ENCODE results near the gene GABRG3. TPM values are rescaled to one million over a fixed set of nuclear protein-coding genes. Genes with fewer than 3 reads are reported as not detected.

Gene GABRG3
- total and polyA plus RNA-seq, 2 experiments from 2014 or later = 0.15 to 0.43 TPM

GRCh38 chr15:26943866-26944265 is 27.1 kb upstream of the GABRG3 start:
- Histone ChIP-seq H3K27ac (no peak overlapping the region), H3K27me3 (no peaks in the 10 kb centered on the region), H3K4me1 (ENCODE audit: insufficient read depth) (no peaks in the 10 kb centered on the region), H4K20me1 (ENCODE audit: insufficient read depth, poor library complexity, severe bottlenecking) (no peaks in the 10 kb centered on the region), H3K79me2 (no peaks in the 10 kb centered on the region), H3K9me3 (ENCODE audit: low read depth) (no peaks in the 10 kb centered on the region), H3K4me3 (no peak overlapping the region), H3K4me2 (no peak overlapping the region), H2AFZ (no peak overlapping the region), H3K36me3 (replicated peaks; ENCODE audit: insufficient read depth, low read depth) (no peaks in the 10 kb centered on the region), H3K9me2 (replicated peaks; ENCODE audit: insufficient read depth) (no peaks in the 10 kb centered on the region)
- TF ChIP-seq EZH2phosphoT487 (IDR thresholded peaks at IDR 0.05; ENCODE audit: low read depth, severe bottlenecking, unreplicated experiment) (no peak), EZH2 (IDR thresholded peaks at IDR 0.05; ENCODE audit: borderline replicate concordance) (no peak), CTCF (IDR thresholded peaks at IDR 0.05; ENCODE audit: poor library complexity) (no peak)
- DNase-seq (ENCODE audit: low spot score) = no peak
- WGBS (ENCODE audit: low lambda C conversion rate, missing lambda C conversion rate) = 63% methylated on average over 8 of the region's 8 CpGs

- no peak overlapping the region for H2AFZ ChIP-seq
- H3K9me2 ChIP-seq (replicated peaks; ENCODE audit: insufficient read depth) = no peaks in the 10 kb centered on the region
- H3K4me3 ChIP-seq = no peak overlapping the region
- H3K27me3 ChIP-seq = no peaks in the 10 kb centered on the region
- no peak overlapping the region for H3K4me2 ChIP-seq
- DNase-seq (ENCODE audit: low spot score) = no peak
- H3K4me1 ChIP-seq (ENCODE audit: insufficient read depth) = no peaks in the 10 kb centered on the region
- WGBS (ENCODE audit: low lambda C conversion rate, missing lambda C conversion rate) = 92% methylated on average over 13 of the region's 13 CpGs
- no peaks in the 10 kb centered on the region for H3K9me3 ChIP-seq (ENCODE audit: low read depth)
- no peak overlapping the region for H3K27ac ChIP-seq
- H3K79me2 ChIP-seq = no peaks in the 10 kb centered on the region
- H3K36me3 ChIP-seq (replicated peaks; ENCODE audit: insufficient read depth, low read depth) = no peaks in the 10 kb centered on the region
- TF ChIP-seq EZH2phosphoT487 (IDR thresholded peaks at IDR 0.05; ENCODE audit: low read depth, severe bottlenecking, unreplicated experiment) (no peak), CTCF (IDR thresholded peaks at IDR 0.05; ENCODE audit: poor library complexity) (no peak), EZH2 (IDR thresholded peaks at IDR 0.05; ENCODE audit: borderline replicate concordance) (no peak)
- no peaks in the 10 kb centered on the region for H4K20me1 ChIP-seq (ENCODE audit: insufficient read depth, poor library complexity, severe bottlenecking)
Measured at GRCh38 chr15:26945046-26945445, 25.9 kb upstream of the GABRG3 start.

- Histone ChIP-seq H3K27ac (no peak overlapping the region), H3K9me3 (ENCODE audit: low read depth) (peaks cover 3% of the 10 kb centered on the region), H3K4me3 (no peak overlapping the region), H4K20me1 (ENCODE audit: insufficient read depth, poor library complexity, severe bottlenecking) (no peaks in the 10 kb centered on the region), H3K4me2 (no peak overlapping the region), H2AFZ (no peak overlapping the region), H3K79me2 (no peaks in the 10 kb centered on the region), H3K36me3 (replicated peaks; ENCODE audit: insufficient read depth, low read depth) (no peaks in the 10 kb centered on the region), H3K4me1 (ENCODE audit: insufficient read depth) (no peaks in the 10 kb centered on the region), H3K9me2 (replicated peaks; ENCODE audit: insufficient read depth) (no peaks in the 10 kb centered on the region), H3K27me3 (no peaks in the 10 kb centered on the region)
- WGBS (ENCODE audit: low lambda C conversion rate, missing lambda C conversion rate) = 85% methylated on average over 2 of the region's 2 CpGs
- TF ChIP-seq EZH2phosphoT487 (IDR thresholded peaks at IDR 0.05; ENCODE audit: low read depth, severe bottlenecking, unreplicated experiment) = no peak
- no peak for DNase-seq (ENCODE audit: low spot score)
Measured at GRCh38 chr15:26950001-26950400, 21.0 kb upstream of the GABRG3 start.

- H4K20me1 ChIP-seq (ENCODE audit: insufficient read depth, poor library complexity, severe bottlenecking) = no peaks in the 10 kb centered on the region
- no peak overlapping the region for H2AFZ ChIP-seq
- H3K9me3 ChIP-seq (ENCODE audit: low read depth) = peaks cover 4% of the 10 kb centered on the region
- no peak overlapping the region for H3K27ac ChIP-seq
- no peaks in the 10 kb centered on the region for H3K79me2 ChIP-seq
- WGBS (ENCODE audit: low lambda C conversion rate, missing lambda C conversion rate) = 66% methylated on average over 2 of the region's 2 CpGs
- no peak for TF ChIP-seq EZH2 (IDR thresholded peaks at IDR 0.05; ENCODE audit: borderline replicate concordance)
- TF ChIP-seq CTCF (IDR thresholded peaks at IDR 0.05; ENCODE audit: poor library complexity) = no peak
- no peak for TF ChIP-seq EZH2phosphoT487 (IDR thresholded peaks at IDR 0.05; ENCODE audit: low read depth, severe bottlenecking, unreplicated experiment)
- no peaks in the 10 kb centered on the region for H3K4me1 ChIP-seq (ENCODE audit: insufficient read depth)
- H3K36me3 ChIP-seq (replicated peaks; ENCODE audit: insufficient read depth, low read depth) = no peaks in the 10 kb centered on the region
- no peak overlapping the region for H3K4me3 ChIP-seq
- no peaks in the 10 kb centered on the region for H3K9me2 ChIP-seq (replicated peaks; ENCODE audit: insufficient read depth)
- no peak for DNase-seq (ENCODE audit: low spot score)
- H3K4me2 ChIP-seq = no peak overlapping the region
- no peaks in the 10 kb centered on the region for H3K27me3 ChIP-seq
Measured at GRCh38 chr15:26954403-26954802, 16.6 kb upstream of the GABRG3 start.
